ENCODE results near the gene NBAS. TPM values are rescaled to one million over a fixed set of nuclear protein-coding genes. Genes with fewer than 3 reads are reported as not detected.

Gene NBAS
- total and polyA plus RNA-seq, 8 donors: 26.6 to 36.7 (median 31.1) TPM

DNA sequence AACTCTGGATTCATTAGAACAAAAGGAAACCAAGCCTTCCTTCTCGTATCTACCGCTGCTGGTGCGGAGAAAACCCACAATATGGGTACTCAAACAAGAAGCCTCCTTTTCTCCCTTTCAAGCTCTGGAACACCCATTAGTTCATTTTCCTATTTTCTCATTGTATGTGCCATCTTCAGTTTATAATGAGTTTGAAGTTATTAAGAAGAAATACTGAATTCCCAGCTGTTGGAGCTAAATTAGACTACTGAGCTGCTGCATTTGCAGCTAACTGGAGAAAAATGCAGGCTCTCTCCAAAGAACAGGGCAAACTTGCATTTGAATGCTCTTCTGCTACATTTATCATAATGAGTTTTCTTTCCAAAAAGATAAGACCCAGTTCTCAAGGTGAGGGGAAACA, 398.5 kb downstream of the NBAS start:
- no peaks in the 10 kb centered on the region for H3K27me3 ChIP-seq
- H3K4me1 ChIP-seq: no peaks in the 10 kb centered on the region
- no peak overlapping the region for H3K27ac ChIP-seq
- peaks cover 0 to 6% (median 0%) of the 10 kb centered on the region in 3 donors for H3K36me3 ChIP-seq
- no peak for FAIRE-seq
- no peak for ATAC-seq
- TF ChIP-seq, protein P1, sequence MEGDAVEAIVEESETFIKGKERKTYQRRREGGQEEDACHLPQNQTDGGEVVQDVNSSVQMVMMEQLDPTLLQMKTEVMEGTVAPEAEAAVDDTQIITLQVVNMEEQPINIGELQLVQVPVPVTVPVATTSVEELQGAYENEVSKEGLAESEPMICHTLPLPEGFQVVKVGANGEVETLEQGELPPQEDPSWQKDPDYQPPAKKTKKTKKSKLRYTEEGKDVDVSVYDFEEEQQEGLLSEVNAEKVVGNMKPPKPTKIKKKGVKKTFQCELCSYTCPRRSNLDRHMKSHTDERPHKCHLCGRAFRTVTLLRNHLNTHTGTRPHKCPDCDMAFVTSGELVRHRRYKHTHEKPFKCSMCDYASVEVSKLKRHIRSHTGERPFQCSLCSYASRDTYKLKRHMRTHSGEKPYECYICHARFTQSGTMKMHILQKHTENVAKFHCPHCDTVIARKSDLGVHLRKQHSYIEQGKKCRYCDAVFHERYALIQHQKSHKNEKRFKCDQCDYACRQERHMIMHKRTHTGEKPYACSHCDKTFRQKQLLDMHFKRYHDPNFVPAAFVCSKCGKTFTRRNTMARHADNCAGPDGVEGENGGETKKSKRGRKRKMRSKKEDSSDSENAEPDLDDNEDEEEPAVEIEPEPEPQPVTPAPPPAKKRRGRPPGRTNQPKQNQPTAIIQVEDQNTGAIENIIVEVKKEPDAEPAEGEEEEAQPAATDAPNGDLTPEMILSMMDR (IDR thresholded peaks at IDR 0.05): no peak
- no peak for DNase-seq
- no peak overlapping the region for H3K4me3 ChIP-seq
- intact Hi-C loops (cut with DNase I): no loop called here
- WGBS, 2 donors: 95 to 99% methylated on average over 3 of the region's 3 CpGs
- H3K9me3 ChIP-seq: no peaks in the 10 kb centered on the region

DNA sequence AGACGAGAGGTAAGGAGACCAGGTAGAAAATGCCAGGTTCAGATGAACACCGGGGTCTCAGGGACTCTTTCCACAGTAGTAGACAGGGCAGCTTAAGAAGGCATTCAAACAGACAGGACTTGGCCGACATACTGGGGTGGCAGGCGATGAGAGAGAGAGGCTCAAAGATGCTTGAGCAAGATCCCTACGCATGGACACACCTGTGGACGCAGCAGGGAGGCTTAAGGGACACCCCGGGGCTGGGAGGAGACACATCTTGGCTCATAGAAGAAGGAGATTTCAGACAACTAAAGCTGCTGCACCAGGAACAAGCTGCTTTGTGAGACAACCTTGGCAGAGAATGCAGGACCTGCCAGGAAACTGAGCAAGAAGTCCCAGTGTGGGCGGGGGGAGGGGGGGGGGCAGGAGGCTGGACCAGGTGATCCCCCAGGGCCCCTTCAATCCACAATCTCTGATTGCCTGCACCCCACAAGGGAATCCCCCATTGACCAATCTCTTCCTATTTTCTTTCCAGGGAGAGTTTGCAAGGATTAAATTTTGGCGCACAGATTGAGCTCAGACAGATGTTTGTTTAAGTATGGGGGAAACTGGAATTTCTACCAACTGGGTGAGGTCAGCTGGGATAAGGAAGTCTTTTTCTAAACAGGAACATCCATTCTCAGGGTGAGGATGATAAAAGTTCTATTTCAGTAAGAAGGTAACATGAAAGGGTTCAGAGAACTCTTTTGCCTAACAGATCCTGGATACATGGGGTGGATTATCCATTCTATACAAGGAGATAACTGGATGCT, 400.7 kb downstream of the NBAS start:
- TF ChIP-seq, protein P1 (IDR thresholded peaks at IDR 0.05): no peak
- FAIRE-seq (no peak), ATAC-seq (peak in 1 of 4 donors; percentile 28), DNase-seq (no peak)
- WGBS, 2 donors: 54 to 66% methylated on average over 9 of the region's 9 CpGs
- no peaks in the 10 kb centered on the region for H3K36me3 ChIP-seq
- no peak overlapping the region for H3K27ac ChIP-seq
- H3K9me3 ChIP-seq: no peaks in the 10 kb centered on the region
- no peaks in the 10 kb centered on the region for H3K4me1 ChIP-seq
- intact Hi-C loops (cut with DNase I): no loop called here
- H3K4me3 ChIP-seq: no peak overlapping the region
- H3K27me3 ChIP-seq: no peaks in the 10 kb centered on the region

DNA sequence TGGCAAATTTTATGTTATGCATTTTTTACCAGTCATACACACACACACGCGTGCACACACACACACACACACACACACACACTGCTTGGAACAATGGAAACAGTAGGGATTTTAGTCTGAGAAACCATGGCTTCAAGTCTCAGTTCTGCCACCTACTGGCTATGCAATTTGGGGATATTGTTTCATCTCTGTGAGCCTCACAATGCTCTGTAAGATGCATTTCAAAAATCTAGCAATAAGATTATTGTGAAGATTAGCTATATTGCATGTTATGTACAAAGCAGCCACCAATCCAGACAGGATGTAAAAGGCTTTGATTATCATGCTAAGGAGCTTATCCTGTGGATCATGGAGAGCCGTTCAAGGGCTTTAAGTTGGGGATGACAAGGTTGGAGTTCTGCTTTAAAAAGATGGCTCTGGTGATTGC, 401.4 kb downstream of the NBAS start:
- Histone ChIP-seq H3K36me3 (no peaks in the 10 kb centered on the region), H3K4me1 (no peaks in the 10 kb centered on the region), H3K27me3 (no peaks in the 10 kb centered on the region), H3K4me3 (no peak overlapping the region), H3K27ac (no peak overlapping the region), H3K9me3 (no peaks in the 10 kb centered on the region)
- FAIRE-seq (no peak), DNase-seq (peak in 1 of 6 donors; percentile 16), ATAC-seq (peak in 3 of 4 donors; percentile 53 to 74 (median 71))
- TF ChIP-seq, protein P1 (IDR thresholded peaks at IDR 0.05): peak in 2 of 4 donors; percentile 11 to 28
- intact Hi-C loops (cut with DNase I): no loop called here
- WGBS, 2 donors: 31 to 33% methylated on average over 3 of the region's 3 CpGs

DNA sequence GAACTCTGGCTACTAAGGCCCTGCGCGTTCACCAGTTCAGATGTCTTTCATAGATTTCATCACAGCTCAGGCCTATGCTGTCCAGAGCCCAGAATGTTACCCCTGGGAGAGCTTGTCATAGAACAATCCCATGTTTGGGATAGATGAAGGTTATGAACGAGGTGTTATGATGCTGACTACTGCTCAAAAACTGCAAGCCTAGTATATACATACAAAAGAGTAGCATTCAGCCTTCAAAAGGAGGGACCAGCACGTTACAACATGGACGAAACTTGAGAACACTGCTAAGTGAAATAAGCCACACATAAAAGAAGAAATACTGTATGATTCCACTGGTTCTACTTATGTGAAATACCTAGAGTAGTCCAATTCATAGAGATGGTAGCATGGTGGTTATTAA, 401.9 kb downstream of the NBAS start:
- TF ChIP-seq, protein P1 (IDR thresholded peaks at IDR 0.05): no peak
- no peaks in the 10 kb centered on the region for H3K27me3 ChIP-seq
- intact Hi-C loops (cut with DNase I): no loop called here
- no peak overlapping the region for H3K4me3 ChIP-seq
- no peaks in the 10 kb centered on the region for H3K4me1 ChIP-seq
- H3K36me3 ChIP-seq: no peaks in the 10 kb centered on the region
- no peak overlapping the region for H3K27ac ChIP-seq
- FAIRE-seq: no peak
- DNase-seq: no peak
- 76 to 81% methylated on average over 5 of the region's 5 CpGs for WGBS, 2 donors
- ATAC-seq: no peak
- H3K9me3 ChIP-seq: no peaks in the 10 kb centered on the region

DNA sequence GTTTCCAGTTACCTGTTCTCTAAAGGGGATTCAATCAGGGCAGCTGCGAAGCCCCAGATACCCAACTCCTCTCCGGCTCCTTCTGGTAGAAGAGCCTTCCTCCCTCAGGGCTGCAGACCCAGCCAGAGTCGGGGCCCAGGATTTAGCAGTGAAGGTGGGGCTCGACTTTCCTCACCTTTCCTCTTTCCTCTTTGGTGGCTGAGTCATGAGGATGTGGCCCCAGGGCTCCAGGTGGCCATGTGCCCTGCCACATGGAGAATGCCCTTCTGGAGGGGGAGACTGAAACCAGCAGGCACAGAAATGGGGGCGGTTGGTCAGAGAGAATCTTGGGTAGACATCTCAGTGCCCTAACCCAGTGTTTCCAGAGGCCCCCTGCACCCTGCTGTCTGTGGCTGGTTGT, 402.6 kb downstream of the NBAS start:
- H3K27me3 ChIP-seq: no peaks in the 10 kb centered on the region
- no peaks in the 10 kb centered on the region for H3K36me3 ChIP-seq
- no peaks in the 10 kb centered on the region for H3K9me3 ChIP-seq
- TF ChIP-seq, protein P1 (IDR thresholded peaks at IDR 0.05): no peak
- no peak overlapping the region for H3K27ac ChIP-seq
- WGBS, 2 donors: 85 to 86% methylated on average over 5 of the region's 5 CpGs
- intact Hi-C loops (cut with DNase I): no loop called here
- H3K4me1 ChIP-seq: no peaks in the 10 kb centered on the region
- FAIRE-seq: no peak
- no peak for DNase-seq
- no peak for ATAC-seq
- H3K4me3 ChIP-seq: no peak overlapping the region
